NCI-H1105 (cell line): Measurements from ENCODE around the gene SLC35F3.
"Not testable (repeated sequence)": the region's sequence is repeated elsewhere in the genome, so short reads cannot be mapped to it uniquely, and the experiment has no call there.

Source experiments
- DNase-seq: peaks from one replicate; lab custom pipeline; 2025; lab: John Stamatoyannopoulos, UW

The SLC35F3 gene

GRCh38 chr1:234144901-234145300, 240.4 kb downstream of the SLC35F3 start:
- no peak for DNase-seq

- DNase-seq, result no peak
Measured at GRCh38 chr1:234148350-234148749, 243.9 kb downstream of the SLC35F3 start.

- DNase-seq, result no peak
Measured at GRCh38 chr1:234148816-234149215, 244.3 kb downstream of the SLC35F3 start.

GRCh38 chr1:234149217-234149616, 244.7 kb downstream of the SLC35F3 start:
- no peak for DNase-seq

GRCh38 chr1:234150892-234151291, 246.4 kb downstream of the SLC35F3 start:
- DNase-seq, result no peak

- DNase-seq, result not testable (repeated sequence)
Measured at GRCh38 chr1:234152344-234152743, 247.9 kb downstream of the SLC35F3 start.

- peak; percentile 16 for DNase-seq
Measured at GRCh38 chr1:234154320-234155251, 250.1 kb downstream of the SLC35F3 start.

- no peak for DNase-seq
Measured at GRCh38 chr1:234162661-234163060, 258.2 kb downstream of the SLC35F3 start.

- DNase-seq, result no peak
Measured at GRCh38 chr1:234163267-234163919, 258.9 kb downstream of the SLC35F3 start.

- no peak for DNase-seq
Measured at GRCh38 chr1:234164098-234164709, 259.7 kb downstream of the SLC35F3 start.

GRCh38 chr1:234168061-234168724, 263.7 kb downstream of the SLC35F3 start:
- no peak for DNase-seq

GRCh38 chr1:234169161-234169849, 264.8 kb downstream of the SLC35F3 start:
- no peak for DNase-seq

- DNase-seq, result no peak
Measured at GRCh38 chr1:234170067-234170466, 265.6 kb downstream of the SLC35F3 start.

GRCh38 chr1:234170622-234171021, 266.1 kb downstream of the SLC35F3 start:
- no peak for DNase-seq

GRCh38 chr1:234173968-234174367, 269.5 kb downstream of the SLC35F3 start:
- no peak for DNase-seq

- no peak for DNase-seq
Measured at GRCh38 chr1:234175363-234175762, 270.9 kb downstream of the SLC35F3 start.

GRCh38 chr1:234176000-234176399, 271.5 kb downstream of the SLC35F3 start:
- no peak for DNase-seq

GRCh38 chr1:234176847-234177246, 272.4 kb downstream of the SLC35F3 start:
- not testable (repeated sequence) for DNase-seq

GRCh38 chr1:234185438-234185837, 281.0 kb downstream of the SLC35F3 start:
- no peak for DNase-seq

GRCh38 chr1:234186037-234186688, 281.7 kb downstream of the SLC35F3 start:
- DNase-seq, result no peak

- DNase-seq, result peak; percentile 8
Measured at GRCh38 chr1:234188454-234188792, 283.9 kb downstream of the SLC35F3 start.
